HUES6 (cell line): ENCODE results near the gene CNTNAP2.

ENCODE experiments used
- H3K27ac ChIP-seq: 2 replicates; pipeline ENCODE4 v1.7.0; 2013; ENCODE audit warnings: low read depth, mild to moderate bottlenecking, low read length, inconsistent platforms
- H3K27me3 ChIP-seq: 2 replicates; pipeline ENCODE4 v1.6.1; 2013; ENCODE audit warnings: low read length; ENCODE audit not compliant: control insufficient read depth, insufficient read depth
- H3K36me3 ChIP-seq: 2 replicates; pipeline ENCODE4 v1.6.1; 2013; ENCODE audit warnings: low read length; ENCODE audit not compliant: control insufficient read depth, insufficient read depth
- H3K4me1 ChIP-seq: 2 replicates; pipeline ENCODE4 v1.6.1; 2013; ENCODE audit warnings: low read length; ENCODE audit not compliant: control insufficient read depth, insufficient read depth
- H3K4me3 ChIP-seq: 2 replicates; pipeline ENCODE4 v1.5.1; 2013; ENCODE audit warnings: low read depth, low read length
- H3K9ac ChIP-seq: one replicate; pipeline ENCODE4 v1.6.1; 2013; ENCODE audit warnings: mild to moderate bottlenecking, low read length
- H3K9me3 ChIP-seq: 2 replicates; pipeline ENCODE4 v1.6.1; 2013; ENCODE audit warnings: low read depth, low read length; ENCODE audit not compliant: control insufficient read depth, insufficient read depth

CNTNAP2 gene

GRCh38 chr7:146865696-146866095, 749.1 kb downstream of the CNTNAP2 start:
- no peaks in the 10 kb centered on the region for H3K36me3 ChIP-seq
- no peak overlapping the region for H3K9ac ChIP-seq
- H3K4me3 ChIP-seq = no peak overlapping the region
- H3K27ac ChIP-seq = no peak overlapping the region
- no peaks in the 10 kb centered on the region for H3K27me3 ChIP-seq
- H3K4me1 ChIP-seq = peaks cover 5% of the 10 kb centered on the region; the same call in 1 of the 2 replicates
- no peaks in the 10 kb centered on the region for H3K9me3 ChIP-seq

- Histone ChIP-seq H3K36me3 (no peaks in the 10 kb centered on the region), H3K27me3 (no peaks in the 10 kb centered on the region), H3K27ac (no peak overlapping the region), H3K9ac (no peak overlapping the region), H3K4me3 (no peak overlapping the region), H3K9me3 (no peaks in the 10 kb centered on the region), H3K4me1 (peaks cover 18% of the 10 kb centered on the region)
Measured at GRCh38 chr7:146874722-146875121, 758.1 kb downstream of the CNTNAP2 start.

GRCh38 chr7:146875237-146875785, 758.7 kb downstream of the CNTNAP2 start:
- Histone ChIP-seq H3K36me3 (no peaks in the 10 kb centered on the region), H3K4me1 (peaks cover 18% of the 10 kb centered on the region), H3K4me3 (no peak overlapping the region), H3K27me3 (no peaks in the 10 kb centered on the region), H3K9ac (no peak overlapping the region), H3K9me3 (no peaks in the 10 kb centered on the region; the same call in 1 of the 2 replicates), H3K27ac (peak overlapping the region; percentile 55)

GRCh38 chr7:146875981-146876380, 759.4 kb downstream of the CNTNAP2 start:
- peaks cover 18% of the 10 kb centered on the region for H3K4me1 ChIP-seq
- H3K9me3 ChIP-seq = no peaks in the 10 kb centered on the region; the same call in 1 of the 2 replicates
- H3K27ac ChIP-seq = no peak overlapping the region
- H3K9ac ChIP-seq = no peak overlapping the region
- no peaks in the 10 kb centered on the region for H3K27me3 ChIP-seq
- no peak overlapping the region for H3K4me3 ChIP-seq
- H3K36me3 ChIP-seq = no peaks in the 10 kb centered on the region

DNA sequence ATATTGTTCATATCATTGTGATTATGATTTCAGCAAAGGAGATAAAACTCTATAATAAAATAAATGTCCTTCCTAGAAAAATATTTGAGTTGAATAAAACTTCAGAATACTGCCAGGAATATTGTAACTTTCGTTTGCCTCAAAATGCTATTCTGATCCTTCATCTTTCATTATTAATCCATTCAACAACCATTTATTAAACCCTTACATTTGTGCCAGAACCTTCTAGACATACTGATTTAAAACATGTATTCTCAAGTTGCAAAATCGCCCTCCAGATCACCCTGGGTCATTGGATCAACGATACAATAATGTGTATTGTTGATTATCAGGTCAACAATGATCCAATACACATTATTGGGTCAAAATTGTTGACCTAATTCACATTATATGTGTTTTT, 759.8 kb downstream of the CNTNAP2 start:
- Histone ChIP-seq H3K27me3 (no peaks in the 10 kb centered on the region), H3K27ac (no peak overlapping the region), H3K36me3 (no peaks in the 10 kb centered on the region), H3K4me3 (no peak overlapping the region), H3K9ac (no peak overlapping the region), H3K4me1 (peaks cover 18% of the 10 kb centered on the region), H3K9me3 (no peaks in the 10 kb centered on the region; the same call in 1 of the 2 replicates)

GRCh38 chr7:146878901-146879300, 762.3 kb downstream of the CNTNAP2 start:
- Histone ChIP-seq H3K4me1 (peaks cover 18% of the 10 kb centered on the region), H3K36me3 (no peaks in the 10 kb centered on the region), H3K4me3 (no peak overlapping the region), H3K9ac (no peak overlapping the region), H3K9me3 (no peaks in the 10 kb centered on the region; the same call in 1 of the 2 replicates), H3K27me3 (no peaks in the 10 kb centered on the region), H3K27ac (no peak overlapping the region)

DNA sequence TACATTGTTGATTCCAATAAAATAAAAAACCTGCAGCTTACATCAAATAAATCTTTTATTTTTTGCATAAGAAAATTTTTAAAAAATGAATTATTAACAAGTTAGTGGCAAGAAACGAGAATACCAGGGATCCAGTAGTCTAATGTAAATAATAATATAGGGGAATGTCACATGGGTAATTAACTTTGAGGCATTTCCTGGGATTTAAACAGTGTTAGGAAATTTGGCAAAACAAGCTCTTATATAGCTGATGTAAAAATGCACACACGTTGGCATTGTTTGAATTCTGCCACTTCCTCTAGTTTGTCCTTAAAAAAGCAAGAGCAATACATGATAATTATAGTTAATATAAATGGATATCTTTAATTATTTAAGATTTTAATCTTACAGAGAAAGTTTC, 768.6 kb downstream of the CNTNAP2 start:
- Histone ChIP-seq H3K4me1 (no peaks in the 10 kb centered on the region), H3K27ac (no peak overlapping the region), H3K9ac (no peak overlapping the region), H3K27me3 (no peaks in the 10 kb centered on the region), H3K4me3 (no peak overlapping the region), H3K9me3 (no peaks in the 10 kb centered on the region; the same call in 1 of the 2 replicates), H3K36me3 (no peaks in the 10 kb centered on the region)

- H3K4me3 ChIP-seq = no peak overlapping the region
- H3K4me1 ChIP-seq = 0 out of 2 replicates have a peak, but pooled peaks cover 5% of the 10 kb centered on the region
- H3K27ac ChIP-seq = no peak overlapping the region
- no peaks in the 10 kb centered on the region for H3K9me3 ChIP-seq
- H3K36me3 ChIP-seq = no peaks in the 10 kb centered on the region
- no peak overlapping the region for H3K9ac ChIP-seq
- H3K27me3 ChIP-seq = no peaks in the 10 kb centered on the region
Measured at GRCh38 chr7:146889806-146890555, 773.4 kb downstream of the CNTNAP2 start.

DNA sequence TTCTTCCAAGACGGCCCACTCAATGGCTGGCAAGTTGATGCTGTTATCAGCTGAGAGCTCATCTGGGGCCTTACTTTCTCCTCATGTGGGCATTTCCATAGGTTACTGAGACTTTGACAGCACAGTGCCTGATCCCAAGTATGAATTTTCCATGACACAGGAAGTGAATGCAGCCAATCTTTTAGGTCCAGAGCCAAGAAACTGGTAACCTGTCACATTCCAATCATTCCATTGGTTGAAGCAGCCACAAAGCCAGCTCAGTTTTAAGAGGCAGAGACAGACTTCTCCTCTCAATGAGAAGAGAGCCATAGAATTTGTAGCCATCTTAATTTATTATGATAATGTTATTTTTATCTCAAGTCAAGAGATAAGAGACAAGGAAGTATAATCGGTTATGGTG, 775.5 kb downstream of the CNTNAP2 start:
- 0 out of 2 replicates have a peak, but pooled peaks cover 5% of the 10 kb centered on the region for H3K4me1 ChIP-seq
- no peaks in the 10 kb centered on the region for H3K9me3 ChIP-seq
- H3K27ac ChIP-seq = no peak overlapping the region
- H3K4me3 ChIP-seq = no peak overlapping the region
- no peaks in the 10 kb centered on the region for H3K27me3 ChIP-seq
- H3K36me3 ChIP-seq = no peaks in the 10 kb centered on the region
- no peak overlapping the region for H3K9ac ChIP-seq

DNA sequence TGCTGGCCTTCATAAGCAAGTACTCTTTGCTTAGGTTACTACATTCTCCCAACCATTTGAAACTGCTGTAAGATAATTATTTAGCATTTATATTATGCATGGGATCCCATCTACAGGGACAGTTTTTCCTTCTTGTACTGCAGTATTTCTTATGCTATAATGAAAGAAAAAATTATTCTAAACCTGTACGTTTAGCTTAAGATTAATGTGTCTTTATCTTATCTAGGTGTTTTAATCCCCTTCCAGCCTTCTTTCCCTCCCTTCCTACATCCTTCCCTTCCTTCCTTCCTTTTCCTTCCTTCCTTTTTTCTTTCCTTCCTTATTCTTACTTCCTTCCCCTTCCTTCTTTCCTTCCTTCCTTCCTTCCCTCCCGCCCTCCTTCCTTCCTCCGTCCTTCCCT, 778.3 kb downstream of the CNTNAP2 start:
- no peak overlapping the region for H3K27ac ChIP-seq
- no peaks in the 10 kb centered on the region for H3K27me3 ChIP-seq
- no peak overlapping the region for H3K9ac ChIP-seq
- no peaks in the 10 kb centered on the region for H3K36me3 ChIP-seq
- no peak overlapping the region for H3K4me3 ChIP-seq
- H3K4me1 ChIP-seq = 0 out of 2 replicates have a peak, but pooled peaks cover 5% of the 10 kb centered on the region
- H3K9me3 ChIP-seq = no peaks in the 10 kb centered on the region

- Histone ChIP-seq H3K4me1 (no peaks in the 10 kb centered on the region), H3K27me3 (no peaks in the 10 kb centered on the region), H3K9ac (no peak overlapping the region), H3K4me3 (no peak overlapping the region), H3K27ac (no peak overlapping the region), H3K9me3 (peaks cover 11% of the 10 kb centered on the region), H3K36me3 (no peaks in the 10 kb centered on the region)
Measured at GRCh38 chr7:146902266-146902665, 785.7 kb downstream of the CNTNAP2 start.
